ENCODE data around the gene HEPN1.
A peak's percentile ranks its signal among the peaks of the same experiment; 100 is the strongest.

Gene HEPN1

GRCh38 chr11:124895471-124895971 lies 23.5 kb upstream of the HEPN1 start:
- H3K9ac ChIP-seq (ENCODE audit: low read depth, low read length, poor library complexity), result no peak overlapping the region
- WGBS, 2 donors (ENCODE audit: extremely low coverage in 2 of 2, insufficient read length in 2 of 2, insufficient replicate concordance in 1 of 2), result no CpG with 5 or more reads among the region's 20 CpGs
- peak overlapping the region; percentile 58 for H2BK5ac ChIP-seq (ENCODE audit: low read length)
- no peaks in the 10 kb centered on the region for H3K36me3 ChIP-seq (replicated peaks in 1 of 2; ENCODE audit: control insufficient read depth in 2 of 2, insufficient read depth in 2 of 2, low read length in 2 of 2)
- H2BK120ac ChIP-seq (ENCODE audit: low read depth, low read length), result no peak overlapping the region
- no peak overlapping the region for H4K91ac ChIP-seq (ENCODE audit: low read depth, low read length, poor library complexity)
- peak overlapping the region; percentile 33 for H3K14ac ChIP-seq (ENCODE audit: low read length)
- H2AFZ ChIP-seq (ENCODE audit: low read length), result no peak overlapping the region
- H3K4ac ChIP-seq (ENCODE audit: low read length), result no peak overlapping the region
- no peak overlapping the region for H3K18ac ChIP-seq (ENCODE audit: low read length)
- peaks cover 7 to 8% of the 10 kb centered on the region in 2 donors for H3K4me1 ChIP-seq (ENCODE audit: control insufficient read depth in 2 of 2, insufficient read depth in 1 of 2, low read depth in 1 of 2, low read length in 2 of 2)
- H2AK5ac ChIP-seq (ENCODE audit: low read depth, low read length), result no peak overlapping the region
- peak overlapping the region; percentile 35 for H2BK15ac ChIP-seq (ENCODE audit: low read length)
- H3K27ac ChIP-seq (replicated peaks; ENCODE audit: low read length), result no peak overlapping the region
- no peak overlapping the region for H4K8ac ChIP-seq (ENCODE audit: low read depth, low read length)
- no peak overlapping the region for H3K4me2 ChIP-seq (ENCODE audit: insufficient read depth, low read length, poor library complexity, severe bottlenecking)
- H3K4me3 ChIP-seq (ENCODE audit: low read length in 2 of 2), result no peak overlapping the region
- DNase-seq (ENCODE audit: low spot score), result no peak
- H3K23ac ChIP-seq (ENCODE audit: low read depth, low read length, poor library complexity), result peak overlapping the region; percentile 18
- H3K27me3 ChIP-seq (ENCODE audit: control insufficient read depth in 3 of 3, insufficient read depth in 3 of 3, low read depth in 1 of 3, low read length in 3 of 3), result peaks cover 0 to 48% (median 0%) of the 10 kb centered on the region in 3 experiments
- H2BK12ac ChIP-seq (ENCODE audit: low read length), result no peak overlapping the region
- H3K9me3 ChIP-seq (replicated peaks in 1 of 2; ENCODE audit: control insufficient read depth in 2 of 2, insufficient read depth in 1 of 2, low read depth in 1 of 2, low read length in 2 of 2), result no peaks in the 10 kb centered on the region
- peaks cover 3% of the 10 kb centered on the region for H3K79me1 ChIP-seq (ENCODE audit: low read depth, low read length)

- Histone ChIP-seq H3K9me3 (replicated peaks in 1 of 2; ENCODE audit: control insufficient read depth in 2 of 2, insufficient read depth in 1 of 2, low read depth in 1 of 2, low read length in 2 of 2) (no peaks in the 10 kb centered on the region), H3K9ac (ENCODE audit: low read depth, low read length, poor library complexity) (no peak overlapping the region), H3K27me3 (ENCODE audit: control insufficient read depth in 3 of 3, insufficient read depth in 3 of 3, low read depth in 1 of 3, low read length in 3 of 3) (peaks cover 0 to 48% (median 0%) of the 10 kb centered on the region in 3 experiments), H3K14ac (ENCODE audit: low read length) (no peak overlapping the region), H3K4me3 (ENCODE audit: low read length in 2 of 2) (no peak overlapping the region), H3K18ac (ENCODE audit: low read length) (peak overlapping the region; percentile 61), H4K8ac (ENCODE audit: low read depth, low read length) (no peak overlapping the region), H2BK5ac (ENCODE audit: low read length) (no peak overlapping the region), H3K79me1 (ENCODE audit: low read depth, low read length) (peaks cover 3% of the 10 kb centered on the region), H3K4me2 (ENCODE audit: insufficient read depth, low read length, poor library complexity, severe bottlenecking) (no peak overlapping the region), H2BK120ac (ENCODE audit: low read depth, low read length) (no peak overlapping the region), H2BK15ac (ENCODE audit: low read length) (no peak overlapping the region), H3K4ac (ENCODE audit: low read length) (no peak overlapping the region), H2AFZ (ENCODE audit: low read length) (no peak overlapping the region), H2AK5ac (ENCODE audit: low read depth, low read length) (no peak overlapping the region), H3K4me1 (ENCODE audit: control insufficient read depth in 2 of 2, insufficient read depth in 1 of 2, low read depth in 1 of 2, low read length in 2 of 2) (peaks cover 3 to 8% of the 10 kb centered on the region in 2 donors), H3K27ac (replicated peaks; ENCODE audit: low read length) (no peak overlapping the region), H2BK12ac (ENCODE audit: low read length) (no peak overlapping the region), H3K23ac (ENCODE audit: low read depth, low read length, poor library complexity) (peak overlapping the region; percentile 26), H4K91ac (ENCODE audit: low read depth, low read length, poor library complexity) (no peak overlapping the region), H3K36me3 (replicated peaks in 1 of 2; ENCODE audit: control insufficient read depth in 2 of 2, insufficient read depth in 2 of 2, low read length in 2 of 2) (no peaks in the 10 kb centered on the region)
- WGBS, 2 donors (ENCODE audit: extremely low coverage in 2 of 2, insufficient read length in 2 of 2, insufficient replicate concordance in 1 of 2), result no CpG with 5 or more reads among the region's 16 CpGs
- DNase-seq (ENCODE audit: low spot score), result no peak
Observed at GRCh38 chr11:124896071-124896750, 22.8 kb upstream of the HEPN1 start.

GRCh38 chr11:124896821-124897391 lies 22.1 kb upstream of the HEPN1 start:
- Histone ChIP-seq H2BK120ac (ENCODE audit: low read depth, low read length) (no peak overlapping the region), H2AK5ac (ENCODE audit: low read depth, low read length) (peak overlapping the region; percentile 21), H3K23ac (ENCODE audit: low read depth, low read length, poor library complexity) (no peak overlapping the region), H3K9ac (ENCODE audit: low read depth, low read length, poor library complexity) (no peak overlapping the region), H2BK5ac (ENCODE audit: low read length) (no peak overlapping the region), H3K36me3 (replicated peaks in 1 of 2; ENCODE audit: control insufficient read depth in 2 of 2, insufficient read depth in 2 of 2, low read length in 2 of 2) (no peaks in the 10 kb centered on the region), H3K27ac (replicated peaks; ENCODE audit: low read length) (no peak overlapping the region), H2BK15ac (ENCODE audit: low read length) (no peak overlapping the region), H3K4me1 (ENCODE audit: control insufficient read depth in 2 of 2, insufficient read depth in 1 of 2, low read depth in 1 of 2, low read length in 2 of 2) (peaks cover 3 to 8% of the 10 kb centered on the region in 2 donors), H3K14ac (ENCODE audit: low read length) (peak overlapping the region; percentile 12), H4K8ac (ENCODE audit: low read depth, low read length) (no peak overlapping the region), H3K18ac (ENCODE audit: low read length) (peak overlapping the region; percentile 67), H3K9me3 (replicated peaks in 1 of 2; ENCODE audit: control insufficient read depth in 2 of 2, insufficient read depth in 1 of 2, low read depth in 1 of 2, low read length in 2 of 2) (no peaks in the 10 kb centered on the region), H3K27me3 (ENCODE audit: control insufficient read depth in 3 of 3, insufficient read depth in 3 of 3, low read depth in 1 of 3, low read length in 3 of 3) (peaks cover 0 to 48% (median 0%) of the 10 kb centered on the region in 3 experiments), H3K4me2 (ENCODE audit: insufficient read depth, low read length, poor library complexity, severe bottlenecking) (no peak overlapping the region), H3K4me3 (ENCODE audit: low read length in 2 of 2) (no peak overlapping the region), H2BK12ac (ENCODE audit: low read length) (no peak overlapping the region), H2AFZ (ENCODE audit: low read length) (peak overlapping the region; percentile 92), H3K4ac (ENCODE audit: low read length) (no peak overlapping the region), H3K79me1 (ENCODE audit: low read depth, low read length) (no peaks in the 10 kb centered on the region), H4K91ac (ENCODE audit: low read depth, low read length, poor library complexity) (no peak overlapping the region)
- no peak for DNase-seq (ENCODE audit: low spot score)
- WGBS, 2 donors (ENCODE audit: extremely low coverage in 2 of 2, insufficient read length in 2 of 2, insufficient replicate concordance in 1 of 2), result no CpG with 5 or more reads among the region's 9 CpGs

- H2BK5ac ChIP-seq (ENCODE audit: low read length), result no peak within 1 kb of the TSS
- H3K4ac ChIP-seq (ENCODE audit: low read length), result no peak within 1 kb of the TSS
- DNase-seq (ENCODE audit: low spot score), result no peak
- H3K14ac ChIP-seq (ENCODE audit: low read length), result peak within 1 kb of the TSS; percentile 12
- peak within 1 kb of the TSS; percentile 92 for H2AFZ ChIP-seq (ENCODE audit: low read length)
- no CpG with 5 or more reads among the region's 12 CpGs for WGBS, 2 donors (ENCODE audit: extremely low coverage in 2 of 2, insufficient read length in 2 of 2, insufficient replicate concordance in 1 of 2)
- H4K91ac ChIP-seq (ENCODE audit: low read depth, low read length, poor library complexity), result peak within 1 kb of the TSS; percentile 16
- peak within 1 kb of the TSS; percentile 67 for H3K18ac ChIP-seq (ENCODE audit: low read length)
- no peak within 1 kb of the TSS for H3K4me2 ChIP-seq (ENCODE audit: insufficient read depth, low read length, poor library complexity, severe bottlenecking)
- H3K36me3 ChIP-seq (replicated peaks in 1 of 2; ENCODE audit: control insufficient read depth in 2 of 2, insufficient read depth in 2 of 2, low read length in 2 of 2), result no peaks in the 10 kb centered on the region
- peak within 1 kb of the TSS; percentile 21 for H2AK5ac ChIP-seq (ENCODE audit: low read depth, low read length)
- peak within 1 kb of the TSS; percentile 70 for H3K23ac ChIP-seq (ENCODE audit: low read depth, low read length, poor library complexity)
- H3K4me3 ChIP-seq (ENCODE audit: low read length in 2 of 2), result no peak within 1 kb of the TSS
- no peak within 1 kb of the TSS for H2BK12ac ChIP-seq (ENCODE audit: low read length)
- H2BK120ac ChIP-seq (ENCODE audit: low read depth, low read length), result no peak within 1 kb of the TSS
- peaks cover 3 to 8% of the 10 kb centered on the region in 2 donors for H3K4me1 ChIP-seq (ENCODE audit: control insufficient read depth in 2 of 2, insufficient read depth in 1 of 2, low read depth in 1 of 2, low read length in 2 of 2)
- no peak within 1 kb of the TSS for H2BK15ac ChIP-seq (ENCODE audit: low read length)
- no peak within 1 kb of the TSS for H3K9ac ChIP-seq (ENCODE audit: low read depth, low read length, poor library complexity)
- no peak within 1 kb of the TSS for H3K27ac ChIP-seq (replicated peaks; ENCODE audit: low read length)
- peaks cover 0 to 39% (median 0%) of the 10 kb centered on the region in 3 experiments for H3K27me3 ChIP-seq (ENCODE audit: control insufficient read depth in 3 of 3, insufficient read depth in 3 of 3, low read depth in 1 of 3, low read length in 3 of 3)
- no peaks in the 10 kb centered on the region for H3K9me3 ChIP-seq (replicated peaks in 1 of 2; ENCODE audit: control insufficient read depth in 2 of 2, insufficient read depth in 1 of 2, low read depth in 1 of 2, low read length in 2 of 2)
- H3K79me1 ChIP-seq (ENCODE audit: low read depth, low read length), result no peaks in the 10 kb centered on the region
- no peak within 1 kb of the TSS for H4K8ac ChIP-seq (ENCODE audit: low read depth, low read length)
Observed at GRCh38 chr11:124897674-124898262, 21.3 kb upstream of the HEPN1 start, which contains the start of gene ROBO4. ROBO4 (minus strand) TSS chr11:124897865; CDS start chr11:124897795, 70 bp downstream.
